Amniotic epithelial cell (primary cell): ENCODE data around the gene CREBZF.
"Not testable (repeated sequence)": the region's sequence is repeated elsewhere in the genome, so short reads cannot be mapped to it uniquely, and the experiment has no call there.

Source experiments
- DNase-seq: peaks from one replicate; pipeline ENCODE4 v3.0.0-alpha.2; 2010; ENCODE audit warnings: low read depth

The CREBZF gene

DNA sequence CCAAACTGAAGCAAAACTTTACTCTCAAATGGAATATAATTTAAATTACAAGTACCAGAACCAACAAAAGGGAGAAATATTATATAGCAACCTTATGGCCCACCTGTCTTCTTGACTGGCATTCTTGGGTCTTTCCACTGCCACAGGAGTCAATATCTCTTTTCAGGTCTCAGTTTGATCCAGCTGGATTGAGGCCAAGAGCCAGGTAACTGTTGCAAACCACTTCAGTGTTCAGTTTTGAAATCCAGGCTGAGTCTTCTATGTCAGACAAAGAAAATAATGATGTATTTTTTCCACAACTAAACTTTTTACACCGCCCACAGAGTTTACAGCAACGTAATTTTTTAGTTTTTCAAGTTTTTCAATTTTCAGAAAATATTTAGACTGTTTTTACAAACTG lies 38.4 kb downstream of the CREBZF start:
- DNase-seq = no peak

DNA sequence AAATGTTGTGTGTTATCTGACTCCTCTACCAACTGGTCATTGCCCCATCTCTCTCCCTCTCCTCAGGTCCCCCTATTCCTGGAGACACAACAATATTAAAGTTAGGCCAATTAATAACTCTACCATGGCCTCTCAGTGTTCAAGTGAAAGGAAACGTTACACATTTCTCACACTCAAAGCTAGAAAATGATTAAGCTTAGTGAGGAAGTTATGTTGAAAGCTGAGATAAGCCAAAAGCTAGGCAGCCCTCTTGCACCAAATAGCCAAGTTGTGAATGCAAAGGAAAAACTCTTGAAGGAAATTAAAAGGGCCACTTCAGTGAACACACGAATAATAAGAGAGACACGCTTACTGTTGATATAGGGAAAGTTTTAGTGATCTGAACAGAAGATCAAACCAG lies 44.7 kb downstream of the CREBZF start:
- no peak for DNase-seq

DNA sequence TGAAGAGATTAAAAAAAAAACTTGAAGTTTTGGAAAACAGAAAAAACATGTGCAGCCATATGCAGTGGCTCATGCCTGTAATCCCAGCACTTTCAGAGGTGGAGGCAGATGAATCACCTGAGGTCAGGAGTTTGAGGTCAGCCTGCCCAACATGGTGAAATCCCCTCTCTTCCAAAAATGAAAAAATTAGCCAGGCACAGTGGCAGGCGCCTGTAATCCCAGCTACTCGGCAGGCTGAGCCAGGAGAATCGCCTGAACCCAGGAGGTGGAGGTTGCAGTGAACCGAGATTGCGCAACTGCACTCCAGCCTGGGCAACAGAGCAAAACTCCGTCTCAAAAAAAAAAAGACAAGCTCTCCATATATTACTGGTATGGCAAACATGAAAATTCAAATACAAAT lies 45.4 kb downstream of the CREBZF start:
- DNase-seq = peak; percentile 20

DNA sequence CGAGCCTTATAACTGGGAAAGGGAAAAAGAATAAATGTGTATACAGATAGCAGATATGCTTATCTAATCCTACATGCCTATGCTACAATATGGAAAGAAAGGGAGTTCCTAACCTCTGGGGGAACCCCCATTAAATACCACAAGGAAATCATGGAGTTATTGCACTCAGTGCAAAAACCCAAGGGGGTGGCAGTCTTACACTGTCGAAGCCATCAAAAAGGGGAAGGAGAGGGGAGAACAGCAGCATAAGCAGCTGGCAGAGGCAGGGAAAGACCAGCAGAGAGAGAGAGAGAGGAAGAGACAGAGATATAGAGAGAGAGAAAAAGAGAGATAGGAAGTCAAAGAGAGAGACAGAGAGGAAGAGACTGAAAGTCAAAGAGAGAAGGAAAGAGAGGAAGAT lies 53.3 kb downstream of the CREBZF start:
- DNase-seq = not testable (repeated sequence)
